SU-DHL-6 (cell line): ENCODE measurements around the gene ATIC.

Source experiments
- EZH2phosphoT487 ChIP-seq: fragments of 200-600 bp; sonication (generic), shearing (Covaris generic); conservative IDR thresholded peaks from 2 replicates; pipeline ENCODE4 v1.6.1; 2018; ENCODE audit warnings: mild to moderate bottlenecking, antibody characterized with exemption, low read length, moderate library complexity, mixed read lengths
- TF ChIP-seq, protein P1 (sequence below): fragments of 200-600 bp; sonication (generic); IDR thresholded peaks from one replicate; pipeline ENCODE4 v1.5.1; 2017; ENCODE audit warnings: antibody characterized with exemption, mild to moderate bottlenecking, low read length, moderate library complexity; ENCODE audit not compliant: insufficient read depth, poor library complexity, severe bottlenecking

DNA sequence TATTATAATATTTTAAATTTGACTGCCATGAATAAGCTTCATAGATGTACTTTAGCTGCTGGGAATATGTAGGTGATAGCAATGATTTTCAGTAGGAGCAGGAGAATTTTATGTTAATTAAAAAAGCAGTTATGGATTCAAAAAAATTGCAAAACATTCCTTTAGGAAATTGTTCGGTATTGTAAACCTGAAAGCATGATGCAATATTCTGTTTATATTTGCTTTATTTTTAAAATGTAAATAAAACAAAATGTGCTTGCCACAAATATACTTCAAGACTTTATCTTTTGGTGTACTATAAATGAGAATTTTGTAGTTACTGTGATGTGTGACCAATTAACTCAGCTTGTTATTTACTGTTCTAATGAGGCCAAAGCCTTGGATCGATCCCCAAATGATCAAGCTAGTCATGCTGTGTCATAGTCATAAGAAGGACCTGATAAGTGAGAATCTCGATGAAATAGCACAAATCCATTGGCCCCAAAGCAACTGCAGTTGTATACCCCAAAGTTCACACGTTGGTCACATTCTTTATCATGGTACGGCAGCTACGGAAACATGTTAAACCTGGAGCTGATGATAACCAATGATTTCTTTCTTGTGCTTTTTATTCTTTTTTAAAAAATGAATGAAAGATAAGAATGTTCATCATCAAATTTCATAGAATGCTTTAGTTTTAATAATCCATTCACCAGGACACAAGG lies 23.6 kb upstream of the ATIC start:
- TF ChIP-seq, protein P1, sequence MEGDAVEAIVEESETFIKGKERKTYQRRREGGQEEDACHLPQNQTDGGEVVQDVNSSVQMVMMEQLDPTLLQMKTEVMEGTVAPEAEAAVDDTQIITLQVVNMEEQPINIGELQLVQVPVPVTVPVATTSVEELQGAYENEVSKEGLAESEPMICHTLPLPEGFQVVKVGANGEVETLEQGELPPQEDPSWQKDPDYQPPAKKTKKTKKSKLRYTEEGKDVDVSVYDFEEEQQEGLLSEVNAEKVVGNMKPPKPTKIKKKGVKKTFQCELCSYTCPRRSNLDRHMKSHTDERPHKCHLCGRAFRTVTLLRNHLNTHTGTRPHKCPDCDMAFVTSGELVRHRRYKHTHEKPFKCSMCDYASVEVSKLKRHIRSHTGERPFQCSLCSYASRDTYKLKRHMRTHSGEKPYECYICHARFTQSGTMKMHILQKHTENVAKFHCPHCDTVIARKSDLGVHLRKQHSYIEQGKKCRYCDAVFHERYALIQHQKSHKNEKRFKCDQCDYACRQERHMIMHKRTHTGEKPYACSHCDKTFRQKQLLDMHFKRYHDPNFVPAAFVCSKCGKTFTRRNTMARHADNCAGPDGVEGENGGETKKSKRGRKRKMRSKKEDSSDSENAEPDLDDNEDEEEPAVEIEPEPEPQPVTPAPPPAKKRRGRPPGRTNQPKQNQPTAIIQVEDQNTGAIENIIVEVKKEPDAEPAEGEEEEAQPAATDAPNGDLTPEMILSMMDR = no peak
- TF ChIP-seq EZH2phosphoT487 = no peak
